ENCODE data around the gene TEX35.

Gene TEX35

GRCh38 chr1:178538192-178538916, 25.4 kb downstream of the TEX35 start:
- TF ChIP-seq TAF1 (IDR thresholded peaks at IDR 0.05; ENCODE audit: borderline replicate concordance, insufficient read depth, low read length), result no peak
- no peak for TF ChIP-seq REST (IDR thresholded peaks at IDR 0.05; ENCODE audit: insufficient read depth in 1 of 2, low read depth in 2 of 2, low read length in 2 of 2)
- TF ChIP-seq FOXP2 (optimal IDR thresholded peaks at IDR 0.05; ENCODE audit: borderline replicate concordance, extremely low read depth, extremely low read length, insufficient read depth), result no peak

DNA sequence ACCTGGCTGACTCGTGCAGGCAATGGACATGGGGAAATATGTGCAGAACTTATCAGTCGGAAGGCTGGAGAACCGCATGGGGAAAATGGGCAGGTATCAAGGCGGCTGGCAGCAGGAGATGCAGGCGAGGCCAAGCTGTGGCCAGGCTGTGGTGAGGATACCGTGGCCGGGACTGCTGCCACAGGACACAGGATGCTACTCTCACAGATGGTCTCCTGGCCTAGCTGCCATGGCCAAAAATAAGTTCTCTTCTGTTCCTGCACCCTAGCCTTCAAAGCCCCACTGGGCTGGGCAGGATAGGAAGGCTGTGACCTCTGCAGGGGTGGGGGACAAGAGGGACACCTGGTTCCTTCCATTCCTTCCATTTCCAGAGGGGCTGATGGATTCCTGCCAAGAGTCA, 26.4 kb downstream of the TEX35 start:
- TF ChIP-seq TAF1 (IDR thresholded peaks at IDR 0.05; ENCODE audit: borderline replicate concordance, insufficient read depth, low read length), result no peak
- TF ChIP-seq SIN3A (IDR thresholded peaks at IDR 0.05; ENCODE audit: borderline replicate concordance, insufficient read depth, low read length), result no peak
- no peak for TF ChIP-seq REST (IDR thresholded peaks at IDR 0.05; ENCODE audit: insufficient read depth in 1 of 2, low read depth in 2 of 2, low read length in 2 of 2)
- TF ChIP-seq FOXP2 (optimal IDR thresholded peaks at IDR 0.05; ENCODE audit: borderline replicate concordance, extremely low read depth, extremely low read length, insufficient read depth), result no peak
- TF ChIP-seq POLR2AphosphoS5 (IDR thresholded peaks at IDR 0.05; ENCODE audit: low read depth, low read length), result no peak

GRCh38 chr1:178540204-178540603, 27.3 kb downstream of the TEX35 start:
- no peak for TF ChIP-seq SIN3A (IDR thresholded peaks at IDR 0.05; ENCODE audit: borderline replicate concordance, insufficient read depth, low read length)
- no peak for TF ChIP-seq TAF1 (IDR thresholded peaks at IDR 0.05; ENCODE audit: borderline replicate concordance, insufficient read depth, low read length)
- no peak for TF ChIP-seq POLR2AphosphoS5 (IDR thresholded peaks at IDR 0.05; ENCODE audit: low read depth, low read length)
- TF ChIP-seq REST (IDR thresholded peaks at IDR 0.05; ENCODE audit: insufficient read depth in 1 of 2, low read depth in 2 of 2, low read length in 2 of 2), result no peak
- TF ChIP-seq FOXP2 (optimal IDR thresholded peaks at IDR 0.05; ENCODE audit: borderline replicate concordance, extremely low read depth, extremely low read length, insufficient read depth), result no peak

GRCh38 chr1:178540646-178541045, 27.7 kb downstream of the TEX35 start:
- TF ChIP-seq SIN3A (IDR thresholded peaks at IDR 0.05; ENCODE audit: borderline replicate concordance, insufficient read depth, low read length) (no peak), POLR2AphosphoS5 (IDR thresholded peaks at IDR 0.05; ENCODE audit: low read depth, low read length) (no peak), TAF1 (IDR thresholded peaks at IDR 0.05; ENCODE audit: borderline replicate concordance, insufficient read depth, low read length) (no peak), FOXP2 (optimal IDR thresholded peaks at IDR 0.05; ENCODE audit: borderline replicate concordance, extremely low read depth, extremely low read length, insufficient read depth) (no peak), REST (IDR thresholded peaks at IDR 0.05; ENCODE audit: insufficient read depth in 1 of 2, low read depth in 2 of 2, low read length in 2 of 2) (no peak)
